OCI-LY7 (cell line): ENCODE data around the gene LRP8.

ENCODE experiments used
- EZH2phosphoT487 ChIP-seq: fragments of 200-600 bp; sonication (generic); IDR thresholded peaks from 2 replicates; pipeline ENCODE4 v1.6.1; 2018; ENCODE audit warnings: low read depth, borderline replicate concordance, mild to moderate bottlenecking, mixed run types, antibody characterized with exemption, low read length, moderate library complexity, mixed read lengths
- TF ChIP-seq, protein P1 (sequence below): fragments of 200-600 bp; sonication (generic); conservative IDR thresholded peaks from 2 replicates; pipeline ENCODE4 v1.5.1; 2014; ENCODE audit warnings: mild to moderate bottlenecking, antibody characterized with exemption, low read length, moderate library complexity, mixed read lengths

DNA sequence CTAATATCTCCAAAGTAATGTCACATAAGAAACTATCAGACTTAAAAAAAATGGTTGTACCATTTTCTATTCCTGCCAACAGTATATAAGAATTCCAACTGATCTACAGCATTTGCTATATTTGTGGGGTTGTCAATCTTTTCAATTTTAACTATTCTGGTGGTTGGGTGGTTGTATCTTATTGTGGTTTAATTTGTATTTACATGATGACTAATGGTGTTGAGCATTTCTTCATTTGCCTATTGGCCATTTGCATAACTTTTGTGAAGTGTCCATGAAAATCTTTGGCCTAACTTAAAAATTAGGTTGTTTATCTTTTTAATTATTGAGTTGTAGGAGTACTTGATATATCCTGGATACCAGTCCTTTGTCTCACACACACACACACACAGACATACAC lies 26.2 kb upstream of the LRP8 start:
- TF ChIP-seq, protein P1, sequence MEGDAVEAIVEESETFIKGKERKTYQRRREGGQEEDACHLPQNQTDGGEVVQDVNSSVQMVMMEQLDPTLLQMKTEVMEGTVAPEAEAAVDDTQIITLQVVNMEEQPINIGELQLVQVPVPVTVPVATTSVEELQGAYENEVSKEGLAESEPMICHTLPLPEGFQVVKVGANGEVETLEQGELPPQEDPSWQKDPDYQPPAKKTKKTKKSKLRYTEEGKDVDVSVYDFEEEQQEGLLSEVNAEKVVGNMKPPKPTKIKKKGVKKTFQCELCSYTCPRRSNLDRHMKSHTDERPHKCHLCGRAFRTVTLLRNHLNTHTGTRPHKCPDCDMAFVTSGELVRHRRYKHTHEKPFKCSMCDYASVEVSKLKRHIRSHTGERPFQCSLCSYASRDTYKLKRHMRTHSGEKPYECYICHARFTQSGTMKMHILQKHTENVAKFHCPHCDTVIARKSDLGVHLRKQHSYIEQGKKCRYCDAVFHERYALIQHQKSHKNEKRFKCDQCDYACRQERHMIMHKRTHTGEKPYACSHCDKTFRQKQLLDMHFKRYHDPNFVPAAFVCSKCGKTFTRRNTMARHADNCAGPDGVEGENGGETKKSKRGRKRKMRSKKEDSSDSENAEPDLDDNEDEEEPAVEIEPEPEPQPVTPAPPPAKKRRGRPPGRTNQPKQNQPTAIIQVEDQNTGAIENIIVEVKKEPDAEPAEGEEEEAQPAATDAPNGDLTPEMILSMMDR, result no peak
- no peak for TF ChIP-seq EZH2phosphoT487
